A549 (cell line): ENCODE measurements around the gene FUT6. TPM values are rescaled to one million over a fixed set of nuclear protein-coding genes. Genes with fewer than 3 reads are reported as not detected.
A peak's percentile ranks its signal among the peaks of the same experiment; 100 is the strongest.

Experiments
- ATAC-seq, 2 experiments: fragments of 200-7000 bp in 1 of 2; fragments of >200 bp in 1 of 2; cut with Nextera tagmentation in 1 of 2; cut with Tn5 transposase in 1 of 2; 3 replicates each; pipeline versions ENCODE4 v1.8.0 to v1.9.1; 2018 to 2020; ENCODE audit warnings: mild to moderate bottlenecking in 1 of 2, moderate library complexity in 1 of 2
- CTCF ChIA-PET: fragments of 300-600 bp; sonication (Branson Sonifier 250); formaldehyde crosslinking; extraction: SDS; loops from one replicate; lab custom pipeline; 2021; ENCODE audit warnings: antibody characterized with exemption, inconsistent platforms; lab: Yijun Ruan, JAX
- POLR2A ChIA-PET: fragments of 350-600 bp; formaldehyde crosslinking; extraction: SDS; loops from one replicate; lab custom pipeline; 2021; ENCODE audit warnings: antibody characterized with exemption, inconsistent platforms; lab: Yijun Ruan, JAX
- DNase-seq, 2 experiments: peaks; one replicate each; pipeline versions ENCODE4 v3.0.0 to v3.0.0-alpha.2; 2011 to 2016; ENCODE audit warnings: low read depth in 1 of 2, low spot score in 1 of 2
- FAIRE-seq: peaks from 2 replicates; lab custom pipeline; 2011; peaks lifted over from hg19 to GRCh38; lab: Jason Lieb, UNC
- H3K27ac ChIP-seq, 2 experiments: fragments of >200 bp; sonication (Bioruptor Twin); formaldehyde crosslinking; 3 replicates each; pipeline ENCODE4 v1.5.1; 2016 to 2017
- H3K4me1 ChIP-seq: fragments of >200 bp; sonication (Bioruptor Twin); formaldehyde crosslinking; 3 replicates; pipeline ENCODE4 v1.6.1; 2016
- H3K4me2 ChIP-seq: fragments of >200 bp; sonication (Bioruptor Twin); formaldehyde crosslinking; 3 replicates; pipeline ENCODE4 v1.6.1; 2016
- H3K4me3 ChIP-seq: fragments of >200 bp; sonication (Bioruptor Twin); formaldehyde crosslinking; 3 replicates; pipeline ENCODE4 v1.5.1; 2016
- H3K9me3 ChIP-seq: fragments of >200 bp; sonication (Bioruptor Twin); formaldehyde crosslinking; 3 replicates; pipeline ENCODE4 v1.6.1; 2016
- CHD4 ChIP-seq: fragments of 200-600 bp; sonication (generic); IDR thresholded peaks from 2 replicates; pipeline ENCODE4 v1.6.1; 2016; ENCODE audit warnings: antibody characterized with exemption, mild to moderate bottlenecking, borderline replicate concordance
- CTCF ChIP-seq: fragments of >200 bp; sonication (Bioruptor Twin); formaldehyde crosslinking; IDR thresholded peaks from 3 replicates; pipeline ENCODE4 v1.5.1; 2016
- EHF ChIP-seq: fragments of 250-450 bp; sonication (Bioruptor Pico); IDR thresholded peaks from 2 replicates; pipeline ENCODE4 v1.5.0; 2020; ENCODE audit warnings: mild to moderate bottlenecking
- EP300 ChIP-seq, 2 experiments: fragments of >200 bp; sonication (Bioruptor Twin); formaldehyde crosslinking; IDR thresholded peaks; 2 replicates in 1 of 2; 3 replicates in 1 of 2; pipeline ENCODE4 v1.6.1; 2016 to 2017
- HEYL ChIP-seq: fragments of 250-450 bp; sonication (Bioruptor Pico); IDR thresholded peaks from 2 replicates; pipeline ENCODE4 v1.8.0; 2021; ENCODE audit warnings: mild to moderate bottlenecking, moderate library complexity
- JUNB ChIP-seq: fragments of >200 bp; sonication (Bioruptor Twin); formaldehyde crosslinking; IDR thresholded peaks from 2 replicates; pipeline ENCODE4 v1.6.1; 2016
- KDM1A ChIP-seq: fragments of 200-600 bp; sonication (generic); IDR thresholded peaks from 2 replicates; pipeline ENCODE4 v1.6.1; 2016; ENCODE audit warnings: low read depth, mild to moderate bottlenecking
- MAFK ChIP-seq: fragments of 450-650 bp; IDR thresholded peaks from 2 replicates; pipeline ENCODE4 v1.6.1; 2014; ENCODE audit not compliant: partially characterized antibody
- MAX ChIP-seq: IDR thresholded peaks from 2 replicates; pipeline ENCODE4 v1.6.1; 2012
- MAZ ChIP-seq: fragments of 150-350 bp; IDR thresholded peaks from 2 replicates; pipeline ENCODE4 v1.6.1; 2014; ENCODE audit warnings: antibody characterized with exemption, low read depth, low read length, borderline replicate concordance
- MYC ChIP-seq: IDR thresholded peaks from 2 replicates; pipeline ENCODE4 v1.6.1; 2012; ENCODE audit warnings: mild to moderate bottlenecking, inconsistent platforms, low read length, improper control_type of control experiment, borderline replicate concordance
- NFE2L2 ChIP-seq: fragments of 150-350 bp; conservative IDR thresholded peaks from 2 replicates; pipeline ENCODE4 v1.6.1; 2014; ENCODE audit warnings: low read length
- NPAS2 ChIP-seq: fragments of 250-450 bp; sonication (Bioruptor Pico); IDR thresholded peaks from 2 replicates; pipeline ENCODE4 v1.8.0; 2022; ENCODE audit warnings: mild to moderate bottlenecking, moderate library complexity, borderline replicate concordance
- PHF8 ChIP-seq: fragments of 200-600 bp; sonication (generic); IDR thresholded peaks from 2 replicates; pipeline ENCODE4 v1.6.1; 2016; ENCODE audit warnings: low read depth, mild to moderate bottlenecking, antibody characterized with exemption, moderate library complexity, borderline replicate concordance
- POLR2A ChIP-seq: IDR thresholded peaks from 2 replicates; pipeline ENCODE4 v1.6.1; 2012; ENCODE audit warnings: mild to moderate bottlenecking, low read length
- RCOR1 ChIP-seq: fragments of 150-350 bp; IDR thresholded peaks from 2 replicates; pipeline ENCODE4 v1.6.1; 2014; ENCODE audit warnings: antibody characterized with exemption, low read length, low read depth
- REST ChIP-seq: fragments of 200-600 bp; sonication (generic); IDR thresholded peaks from 2 replicates; pipeline ENCODE4 v1.6.1; 2016; ENCODE audit warnings: antibody characterized with exemption, mild to moderate bottlenecking, moderate library complexity
- RNF2 ChIP-seq: fragments of 200-600 bp; sonication (generic); IDR thresholded peaks from 2 replicates; pipeline ENCODE4 v1.6.1; 2016; ENCODE audit warnings: low read depth, mild to moderate bottlenecking, antibody characterized with exemption, moderate library complexity, borderline replicate concordance
- TFCP2L1 ChIP-seq: fragments of 250-450 bp; sonication (Bioruptor Pico); IDR thresholded peaks from 2 replicates; pipeline ENCODE4 v1.5.0; 2021; ENCODE audit warnings: mild to moderate bottlenecking
- ZC3H11A ChIP-seq: fragments of 450-650 bp; IDR thresholded peaks from 2 replicates; pipeline ENCODE4 v1.6.1; 2014; ENCODE audit warnings: antibody characterized with exemption, mild to moderate bottlenecking
- ZFP36 ChIP-seq: fragments of 450-650 bp; IDR thresholded peaks from 2 replicates; pipeline ENCODE4 v1.6.1; 2014; ENCODE audit warnings: borderline replicate concordance; ENCODE audit not compliant: partially characterized antibody
- ZNF302 ChIP-seq: fragments of 250-450 bp; sonication (Bioruptor Pico); IDR thresholded peaks from 2 replicates; pipeline ENCODE4 v1.9.0; 2021; ENCODE audit warnings: inconsistent platforms, mild to moderate bottlenecking, moderate library complexity
- WGBS: methylation state at CpG from one replicate; pipeline ENCODE4 v1.1.6; 2017; ENCODE audit errors: missing lambda C conversion rate; 5-methylcytosine and 5-hydroxymethylcytosine counted together
- polyA plus RNA-seq, 4 experiments: library from polyadenylated mRNA; depleted of rRNA in 3 of 4; stranded (reverse); fragments of >200 nt; fragmentation: RNase III in 1 of 4; extraction: RNeasy Plus Mini Kit Qiagen cat#74134 plus additional on column Dnase treatment in 1 of 4; gene quantifications; 2 replicates in 3 of 4; 3 replicates in 1 of 4; pipeline ENCODE4 v1.2.3, GENCODE V29; 2011 to 2017
- TF ChIP-seq, protein P1 (sequence below): fragments of 150-350 bp; IDR thresholded peaks from 2 replicates; pipeline ENCODE4 v1.6.1; 2014; ENCODE audit warnings: low read depth, mild to moderate bottlenecking, low read length
- TF ChIP-seq, protein P2 (sequence below): fragments of 250-450 bp; sonication (Bioruptor Pico); IDR thresholded peaks from 2 replicates; pipeline ENCODE4 v1.5.0; 2020; ENCODE audit warnings: low read depth, mild to moderate bottlenecking, moderate library complexity

FUT6 gene
- polyA plus RNA-seq, 2 of the 4 experiments (the other 2 are of a cell fraction), result not detected

DNA sequence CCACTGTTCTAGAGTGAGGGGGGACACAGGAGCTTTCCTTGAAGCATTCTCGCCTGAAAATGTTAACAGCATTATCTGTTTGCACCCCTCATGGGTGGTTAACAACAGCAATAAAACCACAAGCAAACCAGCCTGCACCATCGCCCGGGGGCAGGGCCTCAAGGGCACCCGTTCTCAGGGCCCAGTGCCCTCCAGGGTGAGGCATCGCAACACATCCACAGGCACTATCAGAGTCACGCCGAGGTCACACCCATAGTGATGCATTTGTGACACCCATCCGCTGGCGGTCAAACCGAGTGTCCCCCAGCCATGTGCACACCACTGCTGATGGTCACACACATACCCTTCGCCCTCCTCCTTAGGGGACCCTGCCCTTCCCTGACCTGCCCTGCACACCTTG, 26.3 kb upstream of the FUT6 start:
- no peak for DNase-seq
- ChIA-PET POLR2A (no interaction called here), CTCF (interaction anchor here (0.9 kb wide), 1 partner anchor 18 kb away, joined by 3 read pairs; no protein-coding TSS in a partner anchor)
- Histone ChIP-seq H3K27ac (no peak overlapping the region), H3K4me3 (no peak overlapping the region), H3K9me3 (no peaks in the 10 kb centered on the region), H3K4me1 (peaks cover 8% of the 10 kb centered on the region; the same call in 1 of the 3 replicates), H3K4me2 (no peak overlapping the region)
- no peak; a peak in 1 of 6 replicates for ATAC-seq
- TF ChIP-seq MAX (no peak), NFE2L2 (no peak), PHF8 (no peak), ZNF302 (CRISPR knock-in tag) (no peak), NPAS2 (CRISPR knock-in tag) (no peak), ZC3H11A (no peak), ZFP36 (no peak), EHF (CRISPR knock-in tag) (no peak), HEYL (CRISPR knock-in tag) (no peak), RCOR1 (no peak), JUNB (no peak), CHD4 (no peak), RNF2 (no peak), MYC (no peak), MAZ (no peak), REST (no peak), MAFK (no peak)
- 62% methylated on average over 6 of the region's 11 CpGs for WGBS
- FAIRE-seq, result no peak

DNA sequence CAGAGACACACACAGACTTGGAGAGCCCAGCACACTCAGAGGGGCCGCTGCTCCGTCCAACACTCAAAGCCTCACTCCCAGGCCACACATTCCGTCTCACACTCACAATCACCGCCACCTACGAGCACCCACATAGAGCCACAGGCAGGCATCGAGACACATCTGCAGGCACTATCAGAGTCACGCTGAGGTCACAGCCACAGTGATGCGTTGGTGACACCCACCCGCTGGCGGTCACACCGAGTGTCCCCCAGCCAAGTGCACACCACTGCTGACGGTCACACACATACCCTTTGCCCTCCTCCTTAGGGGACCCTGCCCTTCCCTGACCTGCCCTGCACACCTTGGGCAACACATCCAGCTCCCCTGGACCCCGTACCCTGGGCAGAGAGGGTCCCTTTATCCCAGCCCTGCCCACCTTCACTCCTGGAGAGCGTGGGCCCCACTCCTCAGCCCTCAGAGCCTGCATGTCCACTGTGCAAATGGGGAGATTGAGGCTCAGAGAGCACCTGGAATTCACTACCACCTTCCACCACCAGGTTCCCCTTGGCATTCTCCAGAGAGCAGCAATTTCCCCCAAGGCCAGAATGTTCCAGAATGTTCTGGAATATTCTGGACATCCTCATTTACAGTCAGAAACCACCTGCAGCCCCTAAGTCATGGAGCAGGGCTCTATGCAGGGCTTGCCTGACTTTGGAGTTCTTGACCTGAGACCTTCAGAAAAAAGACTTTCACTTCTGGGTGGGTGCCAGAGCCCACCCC, 25.4 kb upstream of the FUT6 start:
- 0 out of 3 replicates have a peak, but pooled peaks cover 5% of the 10 kb centered on the region for H3K4me1 ChIP-seq
- DNase-seq, result no peak
- H3K4me2 ChIP-seq, result no peak overlapping the region
- H3K27ac ChIP-seq, result no peak overlapping the region
- ChIA-PET CTCF (interaction anchor here (0.9 kb wide), 1 partner anchor 19 kb away, joined by 3 read pairs; no protein-coding TSS in a partner anchor), POLR2A (interaction anchor here (1.7 kb wide), 1 partner anchor 37 kb away, joined by 5 read pairs; no protein-coding TSS in a partner anchor)
- 79% methylated on average over 13 of the region's 14 CpGs for WGBS
- no peak overlapping the region for H3K4me3 ChIP-seq
- no peaks in the 10 kb centered on the region for H3K9me3 ChIP-seq
- peak; percentile 45 to 47; a peak in 2 of 6 replicates for ATAC-seq
- TF ChIP-seq MAFK (no peak), EP300 (IDR thresholded peaks at IDR 0.05) (no peak), TFCP2L1 (no peak), EHF (CRISPR knock-in tag) (no peak), POLR2A (no peak), REST (no peak), CTCF (no peak), KDM1A (no peak)
- TF ChIP-seq, protein P1, sequence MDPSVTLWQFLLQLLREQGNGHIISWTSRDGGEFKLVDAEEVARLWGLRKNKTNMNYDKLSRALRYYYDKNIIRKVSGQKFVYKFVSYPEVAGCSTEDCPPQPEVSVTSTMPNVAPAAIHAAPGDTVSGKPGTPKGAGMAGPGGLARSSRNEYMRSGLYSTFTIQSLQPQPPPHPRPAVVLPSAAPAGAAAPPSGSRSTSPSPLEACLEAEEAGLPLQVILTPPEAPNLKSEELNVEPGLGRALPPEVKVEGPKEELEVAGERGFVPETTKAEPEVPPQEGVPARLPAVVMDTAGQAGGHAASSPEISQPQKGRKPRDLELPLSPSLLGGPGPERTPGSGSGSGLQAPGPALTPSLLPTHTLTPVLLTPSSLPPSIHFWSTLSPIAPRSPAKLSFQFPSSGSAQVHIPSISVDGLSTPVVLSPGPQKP, result no peak
- TF ChIP-seq, protein P2, sequence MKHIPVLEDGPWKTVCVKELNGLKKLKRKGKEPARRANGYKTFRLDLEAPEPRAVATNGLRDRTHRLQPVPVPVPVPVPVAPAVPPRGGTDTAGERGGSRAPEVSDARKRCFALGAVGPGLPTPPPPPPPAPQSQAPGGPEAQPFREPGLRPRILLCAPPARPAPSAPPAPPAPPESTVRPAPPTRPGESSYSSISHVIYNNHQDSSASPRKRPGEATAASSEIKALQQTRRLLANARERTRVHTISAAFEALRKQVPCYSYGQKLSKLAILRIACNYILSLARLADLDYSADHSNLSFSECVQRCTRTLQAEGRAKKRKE (CRISPR knock-in tag), result no peak
- FAIRE-seq, result no peak
